HTR-8/SVneo (cell line): ENCODE results near the gene C1orf53.
"Not testable (repeated sequence)": the region's sequence is repeated elsewhere in the genome, so short reads cannot be mapped to it uniquely, and the experiment has no call there.

Source experiments
- DNase-seq: peaks from one replicate; pipeline ENCODE4 v3.0.0; 2011; ENCODE audit warnings: low spot score, mixed read lengths; ENCODE audit not compliant: insufficient read length
- FAIRE-seq: peaks from 2 replicates; lab custom pipeline; 2011; peaks lifted over from hg19 to GRCh38; lab: Jason Lieb, UNC

Gene C1orf53

GRCh38 chr1:197902454-197903195 is at the start of gene C1orf53:
Gene C1orf53, plus strand, starts transcription at chr1:197902630. Its CDS starts 20 bp downstream, at chr1:197902650.
- FAIRE-seq: peak; percentile 72

GRCh38 chr1:197855751-197856150 is 46.7 kb upstream of the C1orf53 start:
- not testable (repeated sequence) for DNase-seq, FAIRE-seq

More at GRCh38 chr1:197902454-197903195, at the start of gene C1orf53:
- peak; percentile 96 for DNase-seq

GRCh38 chr1:197857477-197857876 is 45.0 kb upstream of the C1orf53 start:
- no peak for FAIRE-seq

GRCh38 chr1:197859024-197859423 is 43.4 kb upstream of the C1orf53 start:
- DNase-seq: no peak
- no peak for FAIRE-seq

More at GRCh38 chr1:197857477-197857876, 45.0 kb upstream of the C1orf53 start:
- no peak for DNase-seq

GRCh38 chr1:197862221-197862620 is 40.2 kb upstream of the C1orf53 start:
- FAIRE-seq (no peak), DNase-seq (no peak)

GRCh38 chr1:197862671-197863070 is 39.8 kb upstream of the C1orf53 start:
- DNase-seq (no peak), FAIRE-seq (no peak)

GRCh38 chr1:197865809-197866208 is 36.6 kb upstream of the C1orf53 start:
- DNase-seq (no peak), FAIRE-seq (no peak)

GRCh38 chr1:197868751-197869489 is 33.5 kb upstream of the C1orf53 start:
- no peak for FAIRE-seq
- peak; percentile 39 for DNase-seq

- FAIRE-seq: no peak
Observed at GRCh38 chr1:197869490-197870077, 32.8 kb upstream of the C1orf53 start.

GRCh38 chr1:197876894-197877293 is 25.5 kb upstream of the C1orf53 start:
- DNase-seq (no peak), FAIRE-seq (no peak)

More at GRCh38 chr1:197869490-197870077, 32.8 kb upstream of the C1orf53 start:
- DNase-seq: no peak

GRCh38 chr1:197880385-197880784 is 22.0 kb upstream of the C1orf53 start:
- not testable (repeated sequence) for DNase-seq, FAIRE-seq

GRCh38 chr1:197882241-197882640 is 20.2 kb upstream of the C1orf53 start:
- not testable (repeated sequence) for DNase-seq, FAIRE-seq

- DNase-seq: no peak
- no peak for FAIRE-seq
Observed at GRCh38 chr1:197884173-197884572, 18.3 kb upstream of the C1orf53 start.

GRCh38 chr1:197890936-197891335 is 11.5 kb upstream of the C1orf53 start:
- FAIRE-seq (no peak), DNase-seq (no peak)

- no peak for DNase-seq
- no peak for FAIRE-seq
Observed at GRCh38 chr1:197892684-197893083, 9.7 kb upstream of the C1orf53 start.

GRCh38 chr1:197896301-197896700 is 6.1 kb upstream of the C1orf53 start:
- DNase-seq (no peak), FAIRE-seq (no peak)

GRCh38 chr1:197899037-197899436 is 3.4 kb upstream of the C1orf53 start:
- FAIRE-seq: no peak
- DNase-seq: no peak

- FAIRE-seq (no peak), DNase-seq (no peak)
Observed at GRCh38 chr1:197902131-197902453, 338 bp upstream of the C1orf53 start.

- FAIRE-seq (no peak), DNase-seq (no peak)
Observed at GRCh38 chr1:197903196-197903514, 725 bp downstream of the C1orf53 start.

- FAIRE-seq (no peak), DNase-seq (no peak)
Observed at GRCh38 chr1:197904126-197904787, 1.8 kb downstream of the C1orf53 start.
